GM23338 (cell line): ENCODE data around the gene NIPSNAP2. TPM values are rescaled to one million over a fixed set of nuclear protein-coding genes. Genes with fewer than 3 reads are reported as not detected.

Experiments used
- ATAC-seq: fragments of 200-7000 bp; cut with Tn5 transposase; 3 replicates; pipeline ENCODE4 v1.9.1; 2020
- DNase-seq: peaks from one replicate; pipeline ENCODE4 v3.0.0-alpha.2; 2015; ENCODE audit warnings: low spot score
- H2AFZ ChIP-seq: fragments of 200-600 bp; sonication (generic); 2 replicates; pipeline ENCODE4 v1.8.0; 2016; ENCODE audit warnings: antibody characterized with exemption, mild to moderate bottlenecking, moderate library complexity
- H3F3A ChIP-seq: fragments of 200-600 bp; sonication (generic); replicated peaks from 2 replicates; pipeline ENCODE4 v1.8.0; 2017; ENCODE audit warnings: antibody characterized with exemption, mixed run types, low read depth
- H3K27ac ChIP-seq: fragments of 200-600 bp; sonication (generic); 2 replicates; pipeline ENCODE4 v1.6.1; 2016; ENCODE audit warnings: low read depth
- H3K27me3 ChIP-seq: fragments of 200-600 bp; sonication (generic); 2 replicates; pipeline ENCODE4 v1.8.0; 2016; ENCODE audit warnings: mild to moderate bottlenecking, mixed run types, moderate library complexity; ENCODE audit not compliant: insufficient read depth
- H3K36me3 ChIP-seq: fragments of 200-600 bp; sonication (generic); 2 replicates; pipeline ENCODE4 v1.8.0; 2016; ENCODE audit warnings: mild to moderate bottlenecking; ENCODE audit not compliant: insufficient read depth
- H3K4me1 ChIP-seq: fragments of 200-600 bp; sonication (generic); 2 replicates; pipeline ENCODE4 v1.8.0; 2016; ENCODE audit warnings: mild to moderate bottlenecking, moderate library complexity; ENCODE audit not compliant: insufficient read depth
- H3K4me2 ChIP-seq: fragments of 200-600 bp; sonication (generic); 2 replicates; pipeline ENCODE4 v1.7.1; 2017; ENCODE audit warnings: mixed run types
- H3K4me3 ChIP-seq: fragments of 200-600 bp; sonication (generic); 2 replicates; pipeline ENCODE4 v1.6.1; 2016; ENCODE audit warnings: mixed run types
- H3K79me2 ChIP-seq: fragments of 200-600 bp; sonication (generic); replicated peaks from 2 replicates; pipeline ENCODE4 v1.8.0; 2017; ENCODE audit warnings: mild to moderate bottlenecking; ENCODE audit not compliant: insufficient read depth
- H3K9me2 ChIP-seq: fragments of 200-600 bp; sonication (generic); 2 replicates; pipeline ENCODE4 v1.8.0; 2017; ENCODE audit not compliant: insufficient read depth
- H4K20me1 ChIP-seq: fragments of 200-600 bp; sonication (generic); replicated peaks from 2 replicates; pipeline ENCODE4 v1.8.0; 2017; ENCODE audit warnings: mild to moderate bottlenecking; ENCODE audit not compliant: insufficient read depth
- H3K27ac Mint-ChIP-seq: 2 replicates; pipeline ENCODE4 v1.8.0; 2020; ENCODE audit warnings: inconsistent platforms, mild to moderate bottlenecking, moderate library complexity, mixed read lengths
- H3K27me3 Mint-ChIP-seq: 3 replicates; pipeline ENCODE4 v1.8.0; 2022; ENCODE audit warnings: low read depth, mild to moderate bottlenecking, moderate library complexity, mixed read lengths, inconsistent platforms; ENCODE audit not compliant: insufficient read depth, poor library complexity
- H3K36me3 Mint-ChIP-seq: 3 replicates; pipeline ENCODE4 v1.8.0; 2021; ENCODE audit warnings: low read depth, mild to moderate bottlenecking, inconsistent platforms, moderate library complexity, mixed read lengths
- H3K4me1 Mint-ChIP-seq: 3 replicates; pipeline ENCODE4 v1.8.0; 2020; ENCODE audit warnings: mild to moderate bottlenecking, inconsistent platforms, mixed read lengths
- H3K4me3 Mint-ChIP-seq: 3 replicates; pipeline ENCODE4 v1.8.0; 2021; ENCODE audit warnings: moderate library complexity, mild to moderate bottlenecking, inconsistent platforms, mixed read lengths
- H3K9me3 Mint-ChIP-seq: 3 replicates; pipeline ENCODE4 v1.8.0; 2020; ENCODE audit warnings: moderate library complexity, mild to moderate bottlenecking, inconsistent platforms, mixed read lengths
- CREB1 ChIP-seq: fragments of 250-450 bp; sonication (Bioruptor Pico); IDR thresholded peaks from 2 replicates; pipeline ENCODE4 v1.5.0; 2020; ENCODE audit warnings: low read depth, mild to moderate bottlenecking, moderate library complexity
- ETS1 ChIP-seq: IDR thresholded peaks from 2 replicates; pipeline ENCODE4 v1.6.1; 2016; ENCODE audit warnings: antibody characterized with exemption
- EZH2 ChIP-seq: fragments of 200-600 bp; sonication (generic); IDR thresholded peaks from one replicate; pipeline ENCODE4 v1.8.0; 2017; ENCODE audit warnings: antibody characterized with exemption, mild to moderate bottlenecking, low read depth; ENCODE audit not compliant: unreplicated experiment
- EZH2phosphoT487 ChIP-seq: fragments of 200-600 bp; sonication (generic); IDR thresholded peaks from one replicate; pipeline ENCODE4 v1.8.1; 2018; ENCODE audit warnings: antibody characterized with exemption; ENCODE audit not compliant: unreplicated experiment
- JUNB ChIP-seq: IDR thresholded peaks from one replicate; pipeline ENCODE4 v1.6.1; 2016; ENCODE audit warnings: antibody characterized with exemption; ENCODE audit not compliant: unreplicated experiment
- POLR2AphosphoS5 ChIP-seq: IDR thresholded peaks from 2 replicates; pipeline ENCODE4 v1.6.1; 2016; ENCODE audit warnings: antibody characterized with exemption, low read depth
- REST ChIP-seq: IDR thresholded peaks from one replicate; pipeline ENCODE4 v1.6.1; 2018; ENCODE audit warnings: antibody characterized with exemption; ENCODE audit not compliant: unreplicated experiment
- STAT1 ChIP-seq: IDR thresholded peaks from one replicate; pipeline ENCODE4 v1.6.1; 2016; ENCODE audit warnings: antibody characterized with exemption; ENCODE audit not compliant: unreplicated experiment
- ZNF331 ChIP-seq: fragments of 250-450 bp; sonication (Bioruptor Pico); IDR thresholded peaks from 2 replicates; pipeline ENCODE4 v1.5.0; 2020; ENCODE audit warnings: low read depth, mild to moderate bottlenecking, moderate library complexity
- polyA plus RNA-seq: library from polyadenylated mRNA; unstranded; fragments of >200 nt; fragmentation: Nextera tagmentation; extraction: Ambion mirVana; gene quantifications from 2 replicates; pipeline ENCODE4 v1.2.1, GENCODE V29; 2016
- total RNA-seq: library from RNA; depleted of rRNA; stranded (reverse); fragments of >200 nt; shearing (Covaris generic); gene quantifications from 2 replicates; pipeline ENCODE4 v1.2.3, GENCODE V29; 2014
- TF ChIP-seq, protein P1 (sequence below), 2 experiments: fragments of 200-600 bp in 1 of 2; sonication (generic) in 1 of 2; conservative IDR thresholded peaks; 2 replicates each; pipeline versions ENCODE4 v1.5.1 to v1.6.1; 2016 to 2017; ENCODE audit warnings: antibody characterized with exemption in 2 of 2, low read depth in 2 of 2, mild to moderate bottlenecking in 2 of 2, moderate library complexity in 1 of 2

Gene NIPSNAP2
- total and polyA plus RNA-seq, 2 experiments from 2014 or later: 29.8 to 30.5 TPM

- no peak for TF ChIP-seq REST
Measured at GRCh38 chr7:55966851-55967250, 2.5 kb downstream of the NIPSNAP2 start (continued).

DNA sequence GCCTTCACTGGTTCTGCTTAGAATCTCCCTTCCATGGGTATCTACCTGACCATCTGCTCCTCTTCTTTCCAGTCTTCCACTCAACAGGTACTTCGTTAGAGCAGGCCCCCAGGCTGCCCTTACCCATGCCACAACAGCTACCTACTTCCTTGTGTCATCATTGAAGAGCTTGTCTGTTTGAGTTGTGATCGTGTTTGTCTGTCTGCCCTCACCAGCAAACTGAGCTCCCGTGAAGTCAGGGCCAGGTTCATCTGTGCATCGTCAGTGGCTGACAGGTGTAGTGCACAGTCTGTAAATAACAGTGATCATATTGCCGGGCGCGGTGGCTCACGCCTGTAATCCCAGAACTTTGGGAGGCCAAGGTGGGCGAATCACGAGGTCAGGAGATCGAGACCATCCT is 5.0 kb downstream of the NIPSNAP2 start:
- Histone ChIP-seq H3K4me1 (no peaks in the 10 kb centered on the region), H3K27me3 (no peaks in the 10 kb centered on the region), H4K20me1 (peaks cover 5% of the 10 kb centered on the region), H3K79me2 (peaks cover 50% of the 10 kb centered on the region), H3K4me3 (no peak overlapping the region), H2AFZ (no peak overlapping the region), H3K27ac (no peak overlapping the region), H3K9me2 (no peaks in the 10 kb centered on the region), H3K36me3 (no peaks in the 10 kb centered on the region; the same call in 1 of the 2 replicates), H3F3A (no peaks in the 10 kb centered on the region), H3K4me2 (no peak overlapping the region)
- ATAC-seq (no peak), DNase-seq (no peak)
- Mint-ChIP-seq H3K9me3 (no peaks in the 10 kb centered on the region; the same call in 1 of the 3 replicates), H3K4me3 (no peak overlapping the region), H3K27ac (no peak overlapping the region), H3K27me3 (peaks cover 10% of the 10 kb centered on the region), H3K36me3 (peaks cover 10% of the 10 kb centered on the region), H3K4me1 (peaks cover 20% of the 10 kb centered on the region; the same call in 2 of the 3 replicates)
- TF ChIP-seq ZNF331 (CRISPR knock-in tag) (no peak), REST (no peak), JUNB (no peak), STAT1 (no peak)

DNA sequence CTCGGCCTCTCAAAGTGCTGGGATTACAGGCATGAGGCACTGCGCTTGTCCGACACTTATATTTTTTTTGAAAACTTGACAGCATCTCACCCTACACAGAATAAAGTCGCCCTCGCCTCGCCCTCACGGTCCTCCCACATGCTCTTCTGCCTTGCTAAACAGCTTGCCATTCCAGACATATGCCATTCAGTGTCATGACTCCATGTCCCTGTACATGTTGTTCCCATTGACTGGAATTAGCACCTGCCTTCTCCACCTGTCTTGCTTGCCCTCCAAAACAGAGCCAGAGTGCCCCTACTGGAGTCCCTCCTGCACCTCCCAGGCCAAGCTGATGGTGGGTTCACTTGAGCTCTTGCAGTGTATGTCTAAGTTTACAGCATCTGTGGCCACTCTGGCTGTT is 6.2 kb downstream of the NIPSNAP2 start:
- Histone ChIP-seq H3K27me3 (no peaks in the 10 kb centered on the region), H3K4me1 (no peaks in the 10 kb centered on the region), H3K9me2 (no peaks in the 10 kb centered on the region), H3K79me2 (peaks cover 47% of the 10 kb centered on the region), H3K36me3 (no peaks in the 10 kb centered on the region; the same call in 1 of the 2 replicates), H2AFZ (no peak overlapping the region), H4K20me1 (peaks cover 5% of the 10 kb centered on the region), H3K4me3 (no peak overlapping the region), H3F3A (no peaks in the 10 kb centered on the region), H3K27ac (no peak overlapping the region), H3K4me2 (no peak overlapping the region)
- Mint-ChIP-seq H3K36me3 (peaks cover 10% of the 10 kb centered on the region), H3K27me3 (peaks cover 6% of the 10 kb centered on the region), H3K4me3 (no peak overlapping the region), H3K9me3 (no peaks in the 10 kb centered on the region; the same call in 1 of the 3 replicates), H3K4me1 (peaks cover 15% of the 10 kb centered on the region; the same call in 2 of the 3 replicates), H3K27ac (no peak overlapping the region)
- no peak; the same call in 2 of the 3 replicates for ATAC-seq
- DNase-seq: no peak
- TF ChIP-seq CREB1 (CRISPR knock-in tag) (no peak), POLR2AphosphoS5 (no peak), EZH2phosphoT487 (no peak), ETS1 (no peak), STAT1 (no peak), EZH2 (no peak)
- TF ChIP-seq, protein P1, sequence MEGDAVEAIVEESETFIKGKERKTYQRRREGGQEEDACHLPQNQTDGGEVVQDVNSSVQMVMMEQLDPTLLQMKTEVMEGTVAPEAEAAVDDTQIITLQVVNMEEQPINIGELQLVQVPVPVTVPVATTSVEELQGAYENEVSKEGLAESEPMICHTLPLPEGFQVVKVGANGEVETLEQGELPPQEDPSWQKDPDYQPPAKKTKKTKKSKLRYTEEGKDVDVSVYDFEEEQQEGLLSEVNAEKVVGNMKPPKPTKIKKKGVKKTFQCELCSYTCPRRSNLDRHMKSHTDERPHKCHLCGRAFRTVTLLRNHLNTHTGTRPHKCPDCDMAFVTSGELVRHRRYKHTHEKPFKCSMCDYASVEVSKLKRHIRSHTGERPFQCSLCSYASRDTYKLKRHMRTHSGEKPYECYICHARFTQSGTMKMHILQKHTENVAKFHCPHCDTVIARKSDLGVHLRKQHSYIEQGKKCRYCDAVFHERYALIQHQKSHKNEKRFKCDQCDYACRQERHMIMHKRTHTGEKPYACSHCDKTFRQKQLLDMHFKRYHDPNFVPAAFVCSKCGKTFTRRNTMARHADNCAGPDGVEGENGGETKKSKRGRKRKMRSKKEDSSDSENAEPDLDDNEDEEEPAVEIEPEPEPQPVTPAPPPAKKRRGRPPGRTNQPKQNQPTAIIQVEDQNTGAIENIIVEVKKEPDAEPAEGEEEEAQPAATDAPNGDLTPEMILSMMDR (conservative IDR thresholded peaks at IDR 0.05; ENCODE audit: low read depth in 2 of 2): no peak
